MCF 10A (cell line): ENCODE measurements around the gene BCAS3. TPM values are rescaled to one million over a fixed set of nuclear protein-coding genes. Genes with fewer than 3 reads are reported as not detected.

ENCODE experiments used
- BruUV-seq: library from RNA; stranded (reverse); fragments of 400-500 nt; replicated peaks from 2 replicates; lab custom pipeline; 2021; lab: Mats Ljungman, UMichigan
- CTCF ChIA-PET: fragments of 300-600 bp; sonication (Branson Sonifier 250); formaldehyde crosslinking; extraction: SDS; loops from one replicate; lab custom pipeline; 2021; ENCODE audit warnings: antibody characterized with exemption, inconsistent platforms; lab: Yijun Ruan, JAX
- POLR2A ChIA-PET: fragments of 300-600, 350-650 bp; sonication (Branson Sonifier 250); formaldehyde crosslinking; extraction: SDS; loops from one replicate; lab custom pipeline; 2020; ENCODE audit warnings: antibody characterized with exemption, inconsistent platforms; lab: Yijun Ruan, JAX
- DNase-seq: peaks from one replicate; pipeline ENCODE4 v3.0.0-alpha.2; 2018; ENCODE audit not compliant: unreplicated experiment
- H3K27ac Mint-ChIP-seq: one replicate; pipeline ENCODE4 v1.8.0; 2022; ENCODE audit warnings: mild to moderate bottlenecking, low read depth, mixed read lengths; ENCODE audit not compliant: unreplicated experiment
- H3K27me3 Mint-ChIP-seq: one replicate; pipeline ENCODE4 v1.8.0; 2022; ENCODE audit warnings: mixed read lengths; ENCODE audit not compliant: insufficient read depth, unreplicated experiment
- H3K36me3 Mint-ChIP-seq: one replicate; pipeline ENCODE4 v1.8.0; 2022; ENCODE audit warnings: mild to moderate bottlenecking, moderate library complexity, mixed read lengths; ENCODE audit not compliant: insufficient read depth, unreplicated experiment
- H3K4me1 Mint-ChIP-seq: one replicate; pipeline ENCODE4 v1.8.0; 2022; ENCODE audit warnings: mixed read lengths; ENCODE audit not compliant: insufficient read depth, unreplicated experiment
- H3K4me3 Mint-ChIP-seq: one replicate; pipeline ENCODE4 v1.8.0; 2022; ENCODE audit warnings: mild to moderate bottlenecking, moderate library complexity, mixed read lengths; ENCODE audit not compliant: unreplicated experiment
- H3K9me3 Mint-ChIP-seq: one replicate; pipeline ENCODE4 v1.8.0; 2022; ENCODE audit warnings: mixed read lengths; ENCODE audit not compliant: unreplicated experiment
- CTCF ChIP-seq: fragments of 200-600 bp; IDR thresholded peaks from one replicate; pipeline ENCODE4 v1.8.0; 2022; ENCODE audit warnings: antibody characterized with exemption, mild to moderate bottlenecking; ENCODE audit not compliant: unreplicated experiment
- intact Hi-C: fragments of 100-400 bp; cut with micrococcal nuclease; formaldehyde crosslinking; loops from 2 replicates; pipeline ENCODE4 v1.14.1; 2022
- total RNA-seq: library from RNA; stranded (reverse); gene quantifications from 2 replicates; pipeline ENCODE4 v1.2.3, GENCODE V29; 2022

The BCAS3 gene
- total RNA-seq, 1 experiment from 2014 or later = 14.6 TPM

GRCh38 chr17:61384354-61384691 lies 706.7 kb downstream of the BCAS3 start:
- DNase-seq = no peak
- ChIA-PET CTCF (no interaction called here), POLR2A (no interaction called here)
- Mint-ChIP-seq H3K27ac (no peak overlapping the region), H3K36me3 (no peaks in the 10 kb centered on the region), H3K27me3 (no peaks in the 10 kb centered on the region), H3K9me3 (no peaks in the 10 kb centered on the region), H3K4me3 (no peak overlapping the region), H3K4me1 (no peaks in the 10 kb centered on the region)
- intact Hi-C loops = no loop called here
- no TSS peak for BruUV-seq
- no peak for TF ChIP-seq CTCF

- intact Hi-C loops = no loop called here
- no peak overlapping the region for H3K4me3 Mint-ChIP-seq
- TF ChIP-seq CTCF = no peak
- CTCF ChIA-PET = interaction anchor here (0.6 to 0.8 kb wide), 3 partner anchors 9 to 689 kb away, joined by 3 read pairs; no protein-coding TSS in a partner anchor
- no peaks in the 10 kb centered on the region for H3K27me3 Mint-ChIP-seq
- no peaks in the 10 kb centered on the region for H3K4me1 Mint-ChIP-seq
- no peak overlapping the region for H3K27ac Mint-ChIP-seq
- DNase-seq = no peak
- H3K36me3 Mint-ChIP-seq = no peaks in the 10 kb centered on the region
- H3K9me3 Mint-ChIP-seq = no peaks in the 10 kb centered on the region
- no TSS peak for BruUV-seq
- POLR2A ChIA-PET = no interaction called here
Observed at GRCh38 chr17:61384692-61385576, 707.3 kb downstream of the BCAS3 start.

- intact Hi-C loops = no loop called here
- TF ChIP-seq CTCF = no peak
- no peaks in the 10 kb centered on the region for H3K36me3 Mint-ChIP-seq
- POLR2A ChIA-PET = no interaction called here
- H3K27me3 Mint-ChIP-seq = no peaks in the 10 kb centered on the region
- BruUV-seq = no TSS peak
- H3K4me3 Mint-ChIP-seq = no peak overlapping the region
- DNase-seq = peak; percentile 32
- H3K27ac Mint-ChIP-seq = no peak overlapping the region
- H3K4me1 Mint-ChIP-seq = no peaks in the 10 kb centered on the region
- H3K9me3 Mint-ChIP-seq = no peaks in the 10 kb centered on the region
- CTCF ChIA-PET = interaction anchor here (0.6 to 1.2 kb wide), 6 partner anchors 8 to 690 kb away, joined by 3 to 4 read pairs (median 3); partner anchors contain the start of gene TBX2
Observed at GRCh38 chr17:61385577-61386236, 708.1 kb downstream of the BCAS3 start.

- ChIA-PET POLR2A (no interaction called here), CTCF (interaction anchor here (0.6 to 1.7 kb wide), 5 partner anchors 12 to 415 kb away, joined by 3 to 5 read pairs (median 4); partner anchors contain the start of gene TBX2)
- no peak overlapping the region for H3K27ac Mint-ChIP-seq
- H3K9me3 Mint-ChIP-seq = no peaks in the 10 kb centered on the region
- intact Hi-C loops = no loop called here
- no peaks in the 10 kb centered on the region for H3K4me1 Mint-ChIP-seq
- BruUV-seq = no TSS peak
- DNase-seq = no peak
- no peak for TF ChIP-seq CTCF
- no peaks in the 10 kb centered on the region for H3K27me3 Mint-ChIP-seq
- H3K4me3 Mint-ChIP-seq = no peak overlapping the region
- H3K36me3 Mint-ChIP-seq = no peaks in the 10 kb centered on the region
Observed at GRCh38 chr17:61386251-61386650, 708.6 kb downstream of the BCAS3 start.
